Peyer's patch (tissue), 4 donors: ENCODE data around the gene IGF2BP2. TPM values are rescaled to one million over a fixed set of nuclear protein-coding genes. Genes with fewer than 3 reads are reported as not detected.
"Not testable (repeated sequence)": the region's sequence is repeated elsewhere in the genome, so short reads cannot be mapped to it uniquely, and the experiment has no call there.

Source experiments
- DNase-seq, 3 donors: peaks; one replicate each; pipeline ENCODE4 v3.0.0-alpha.2; 2017 to 2019
- H3K27ac ChIP-seq, 4 donors: fragments of 200-600 bp; sonication (generic); one replicate each; pipeline ENCODE4 v1.5.1; 2016 to 2019
- H3K27me3 ChIP-seq, 2 donors: fragments of 200-600 bp; sonication (generic); one replicate each; pipeline ENCODE4 v1.5.1; 2019
- H3K36me3 ChIP-seq, 3 donors: fragments of 200-600 bp; sonication (generic); one replicate each; pipeline ENCODE4 v1.5.1; 2016 to 2019
- H3K4me1 ChIP-seq, 4 donors: fragments of 200-600 bp; sonication (generic); one replicate each; pipeline ENCODE4 v1.5.1; 2016 to 2019
- H3K4me3 ChIP-seq, 4 donors: fragments of 200-600 bp; sonication (generic); 1 replicate in 3 of 4; 2 replicates in 1 of 4; pipeline ENCODE4 v1.5.1; 2016 to 2019; ENCODE audit warnings: mild to moderate bottlenecking in 1 of 4
- H3K9me3 ChIP-seq, 4 donors: fragments of 200-600 bp; sonication (generic); one replicate each; pipeline ENCODE4 v1.5.1; 2016 to 2019; ENCODE audit warnings: mild to moderate bottlenecking in 1 of 4
- POLR2A ChIP-seq, 2 donors: fragments of 450-650 bp; IDR thresholded peaks; one replicate each; pipeline ENCODE4 v1.5.1; 2017; ENCODE audit warnings: antibody characterized with exemption in 2 of 2, mild to moderate bottlenecking in 2 of 2, moderate library complexity in 2 of 2
- total RNA-seq, 4 donors: library from RNA; depleted of rRNA; stranded (reverse); fragments of >200 nt; gene quantifications; one replicate each; pipeline ENCODE4 v1.1.0, GENCODE V29; 2016
- TF ChIP-seq, protein P1 (sequence below), 6 experiments: fragments of 450-650 bp in 4 of 6; fragments of 200-600 bp in 2 of 6; sonication (generic) in 1 of 6; IDR thresholded peaks; one replicate each; pipeline ENCODE4 v1.5.1; 2017 to 2019; ENCODE audit warnings: antibody characterized with exemption in 6 of 6, mild to moderate bottlenecking in 3 of 6, moderate library complexity in 1 of 6

IGF2BP2 gene
- total RNA-seq, 4 donors from 2014 or later, result 61.9 to 116 (median 99.8) TPM

- no peak overlapping the region for H3K4me3 ChIP-seq
- TF ChIP-seq, protein P1, sequence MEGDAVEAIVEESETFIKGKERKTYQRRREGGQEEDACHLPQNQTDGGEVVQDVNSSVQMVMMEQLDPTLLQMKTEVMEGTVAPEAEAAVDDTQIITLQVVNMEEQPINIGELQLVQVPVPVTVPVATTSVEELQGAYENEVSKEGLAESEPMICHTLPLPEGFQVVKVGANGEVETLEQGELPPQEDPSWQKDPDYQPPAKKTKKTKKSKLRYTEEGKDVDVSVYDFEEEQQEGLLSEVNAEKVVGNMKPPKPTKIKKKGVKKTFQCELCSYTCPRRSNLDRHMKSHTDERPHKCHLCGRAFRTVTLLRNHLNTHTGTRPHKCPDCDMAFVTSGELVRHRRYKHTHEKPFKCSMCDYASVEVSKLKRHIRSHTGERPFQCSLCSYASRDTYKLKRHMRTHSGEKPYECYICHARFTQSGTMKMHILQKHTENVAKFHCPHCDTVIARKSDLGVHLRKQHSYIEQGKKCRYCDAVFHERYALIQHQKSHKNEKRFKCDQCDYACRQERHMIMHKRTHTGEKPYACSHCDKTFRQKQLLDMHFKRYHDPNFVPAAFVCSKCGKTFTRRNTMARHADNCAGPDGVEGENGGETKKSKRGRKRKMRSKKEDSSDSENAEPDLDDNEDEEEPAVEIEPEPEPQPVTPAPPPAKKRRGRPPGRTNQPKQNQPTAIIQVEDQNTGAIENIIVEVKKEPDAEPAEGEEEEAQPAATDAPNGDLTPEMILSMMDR (IDR thresholded peaks at IDR 0.05), result no peak
- TF ChIP-seq POLR2A (IDR thresholded peaks at IDR 0.05), result no peak
- H3K9me3 ChIP-seq, result no peaks in the 10 kb centered on the region
- H3K4me1 ChIP-seq, result no peaks in the 10 kb centered on the region
- no peak overlapping the region for H3K27ac ChIP-seq
- H3K27me3 ChIP-seq, result no peaks in the 10 kb centered on the region
- no peak for DNase-seq
- peaks cover 0 to 10% (median 0%) of the 10 kb centered on the region in 3 donors for H3K36me3 ChIP-seq
Observed at GRCh38 chr3:185647134-185647879, 177.5 kb downstream of the IGF2BP2 start.

DNA sequence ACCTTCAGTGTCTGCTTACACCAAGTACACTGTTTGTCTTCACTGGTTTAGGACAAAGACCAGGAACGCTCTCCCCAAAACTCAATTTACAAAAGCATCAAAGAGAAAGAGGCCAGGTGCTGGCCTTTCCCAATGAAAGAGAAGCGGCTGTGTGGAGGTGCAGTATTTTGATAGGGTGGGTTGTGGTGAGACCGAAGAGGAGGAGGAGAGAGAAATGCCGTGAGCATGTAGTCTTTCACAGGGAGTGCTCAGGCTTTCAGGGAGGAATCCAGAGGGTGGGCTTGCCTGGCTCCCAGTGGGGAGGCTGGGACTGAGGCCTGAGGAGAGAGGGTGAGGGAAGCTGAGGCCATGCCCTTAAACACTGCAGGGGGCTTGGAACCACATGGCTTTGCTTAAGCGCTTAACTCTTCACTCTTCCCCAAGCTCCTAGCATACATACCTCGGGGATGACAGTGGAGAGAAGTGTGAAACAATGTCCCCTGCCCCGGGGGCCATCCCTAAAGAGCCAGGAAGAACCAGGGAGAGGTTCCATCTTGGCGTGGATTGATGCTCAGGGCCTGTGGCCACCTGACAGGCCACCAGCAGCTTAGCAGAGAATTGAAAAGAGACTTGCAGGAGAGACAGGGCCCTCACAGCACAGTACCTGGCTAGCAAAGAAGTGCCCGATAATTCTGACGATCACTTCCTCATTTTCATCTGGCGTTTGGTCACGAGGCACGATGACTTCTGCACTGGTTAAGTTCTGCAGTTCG lies 178.3 kb downstream of the IGF2BP2 start:
- H3K27ac ChIP-seq, result no peak overlapping the region
- no peak overlapping the region for H3K4me3 ChIP-seq
- no peaks in the 10 kb centered on the region for H3K4me1 ChIP-seq
- peaks cover 0 to 10% (median 0%) of the 10 kb centered on the region in 3 donors for H3K36me3 ChIP-seq
- no peaks in the 10 kb centered on the region for H3K9me3 ChIP-seq
- no peak for TF ChIP-seq POLR2A (IDR thresholded peaks at IDR 0.05)
- TF ChIP-seq, protein P1 (IDR thresholded peaks at IDR 0.05), result no peak
- H3K27me3 ChIP-seq, result no peaks in the 10 kb centered on the region
- no peak for DNase-seq

DNA sequence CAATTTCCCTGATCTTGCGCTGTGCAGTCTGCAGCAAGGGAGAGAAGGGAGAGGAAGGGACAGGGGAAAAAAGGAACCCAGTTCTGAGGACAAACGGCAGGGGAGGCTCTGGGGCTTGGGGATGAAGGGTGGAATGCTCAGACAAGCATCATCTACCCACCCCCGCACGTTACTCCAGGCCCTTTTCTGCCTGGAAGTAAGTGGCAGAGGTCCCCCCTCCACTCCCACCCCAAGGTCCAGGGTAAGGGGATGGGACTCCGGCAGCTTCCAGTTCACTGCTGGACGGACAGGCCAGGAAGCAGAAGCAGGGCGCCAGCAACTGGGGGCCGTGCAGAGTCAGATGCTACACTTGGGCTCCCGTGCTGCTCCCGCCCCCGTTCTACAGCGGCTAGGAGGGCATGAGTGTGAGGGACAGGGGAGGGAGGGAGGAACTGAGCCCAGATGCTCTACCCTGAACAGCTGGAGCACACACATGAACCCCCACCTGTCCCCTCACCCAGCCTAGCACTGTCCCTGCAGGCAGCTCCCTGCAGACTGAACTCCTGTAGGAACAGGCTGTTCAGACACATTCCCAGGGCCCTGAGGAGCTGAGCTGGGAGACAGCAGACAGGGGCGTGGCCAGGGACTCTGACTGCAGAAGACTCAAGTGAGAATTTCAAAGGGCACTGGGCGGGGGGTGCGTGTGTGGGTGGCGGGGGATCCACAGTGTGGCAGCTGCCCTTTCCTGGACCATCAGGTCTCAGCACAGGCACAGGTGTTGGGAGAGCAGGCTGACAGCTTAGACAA lies 179.1 kb downstream of the IGF2BP2 start:
- H3K27me3 ChIP-seq, result no peaks in the 10 kb centered on the region
- TF ChIP-seq, protein P1 (IDR thresholded peaks at IDR 0.05), result no peak
- TF ChIP-seq POLR2A (IDR thresholded peaks at IDR 0.05), result no peak
- H3K9me3 ChIP-seq, result no peaks in the 10 kb centered on the region
- no peaks in the 10 kb centered on the region for H3K4me1 ChIP-seq
- H3K36me3 ChIP-seq, result peaks cover 0 to 10% (median 0%) of the 10 kb centered on the region in 3 donors
- H3K4me3 ChIP-seq, result no peak overlapping the region
- no peak overlapping the region for H3K27ac ChIP-seq
- no peak for DNase-seq

GRCh38 chr3:185645191-185645590 lies 179.7 kb downstream of the IGF2BP2 start:
- not testable (repeated sequence) for H3K4me3 ChIP-seq, H3K9me3 ChIP-seq, H3K27me3 ChIP-seq, H3K4me1 ChIP-seq, H3K27ac ChIP-seq, DNase-seq
- H3K36me3 ChIP-seq, result peaks cover 0 to 10% (median 0%) of the 10 kb centered on the region in 3 donors

- no peak for DNase-seq
- Histone ChIP-seq H3K27me3 (no peaks in the 10 kb centered on the region), H3K27ac (no peak overlapping the region), H3K4me1 (no peaks in the 10 kb centered on the region), H3K9me3 (no peaks in the 10 kb centered on the region), H3K4me3 (no peak overlapping the region), H3K36me3 (peaks cover 0 to 4% (median 0%) of the 10 kb centered on the region in 3 donors)
- no peak for TF ChIP-seq POLR2A (IDR thresholded peaks at IDR 0.05)
- TF ChIP-seq, protein P1 (IDR thresholded peaks at IDR 0.05), result no peak
Observed at GRCh38 chr3:185640308-185640707, 184.5 kb downstream of the IGF2BP2 start.
